Measurements from ENCODE around the gene SLC27A5.

GRCh38 chr19:58516246-58516836 lies 4.5 kb upstream of the SLC27A5 start:
- TF ChIP-seq CTCF (IDR thresholded peaks at IDR 0.05) (no peak), EP300 (IDR thresholded peaks at IDR 0.05) (no peak), POLR2A (IDR thresholded peaks at IDR 0.05) (no peak)
